Heart right ventricle (tissue), 16 donors: Measurements from ENCODE around the gene SLC25A41. TPM values are rescaled to one million over a fixed set of nuclear protein-coding genes. Genes with fewer than 3 reads are reported as not detected.
"Not testable (repeated sequence)": the region's sequence is repeated elsewhere in the genome, so short reads cannot be mapped to it uniquely, and the experiment has no call there.

Experiments used
- ATAC-seq, 8 donors: fragments of 200-7000 bp; cut with Tn5 transposase; one replicate each; pipeline ENCODE4 v1.9.1; 2020; ENCODE audit warnings: mild to moderate bottlenecking in 8 of 8, moderate library complexity in 8 of 8, moderate number of reproducible peaks in 1 of 8
- DNase-seq, 2 donors: peaks; one replicate each; pipeline ENCODE4 v3.0.0-alpha.2; 2020
- H3K27ac ChIP-seq, 10 donors: fragments of 200-600 bp; sonication (generic) in 2 of 10; one replicate each; pipeline versions ENCODE4 v1.5.0 to v1.8.0; 2020 to 2022; ENCODE audit warnings: mild to moderate bottlenecking in 3 of 10
- H3K27me3 ChIP-seq, 7 donors: fragments of 200-600 bp; one replicate each; pipeline ENCODE4 v1.8.0; 2021 to 2022; ENCODE audit warnings: mild to moderate bottlenecking in 2 of 7
- H3K36me3 ChIP-seq, 9 donors: fragments of 200-600 bp; sonication (generic) in 1 of 9; one replicate each; pipeline versions ENCODE4 v1.5.0 to v1.8.0; 2020 to 2022; ENCODE audit warnings: mild to moderate bottlenecking in 2 of 9
- H3K4me1 ChIP-seq, 9 donors: fragments of 200-600 bp; sonication (generic) in 1 of 9; one replicate each; pipeline versions ENCODE4 v1.5.0 to v1.8.0; 2020 to 2022; ENCODE audit warnings: mild to moderate bottlenecking in 4 of 9
- H3K4me3 ChIP-seq, 10 donors: fragments of 200-600 bp; sonication (generic) in 2 of 10; one replicate each; pipeline versions ENCODE4 v1.5.0 to v1.8.0; 2020 to 2022; ENCODE audit warnings: mild to moderate bottlenecking in 7 of 10, moderate library complexity in 2 of 10
- H3K9me3 ChIP-seq, 11 donors: fragments of 200-600 bp in 10 of 11; sonication (generic) in 2 of 11; one replicate each; pipeline versions ENCODE4 v1.5.0 to v1.8.0; 2013 to 2022; ENCODE audit warnings: mild to moderate bottlenecking in 2 of 11, control low read depth in 1 of 11, moderate library complexity in 1 of 11
- WGBS, 2 donors: extraction: QIAGEN DNeasy Blood & Tissue Kit; methylation state at CpG; one replicate each; pipeline ENCODE4 v1.1.7; 2013; ENCODE audit warnings: inconsistent platforms in 1 of 2; 5-methylcytosine and 5-hydroxymethylcytosine counted together
- intact Hi-C, 10 donors: fragments of 100-400 bp; cut with DNase I; formaldehyde crosslinking; loops; one replicate each; pipeline versions ENCODE4 v1.11.1 to v1.14.2; 2022
- polyA plus RNA-seq, 2 donors: library from polyadenylated mRNA; stranded (reverse); fragments of 200-250 nt; gene quantifications; one replicate each; pipeline ENCODE4 v1.2.3, GENCODE V29; 2013
- total RNA-seq, 10 donors: library from RNA; stranded (reverse); fragmentation: NEBNext Ultra II Directional in 3 of 10; extraction: Animal tissue kit (Norgen Biotek cat#: 25700) in 3 of 10; gene quantifications; one replicate each; pipeline versions ENCODE4 v1.2.1 to v1.2.4, GENCODE V29; 2021 to 2023
- TF ChIP-seq, protein P1 (sequence below), 9 donors: fragments of 200-600 bp; sonication (generic) in 2 of 9; IDR thresholded peaks; one replicate each; pipeline versions ENCODE4 v1.5.0 to v1.8.0; 2021 to 2022; ENCODE audit warnings: antibody characterized with exemption in 9 of 9, mild to moderate bottlenecking in 5 of 9, moderate library complexity in 1 of 9
- donor health status: Arrhythmogenic right ventricular cardiomyopathy.
- donor health status: ischemic (EF 13 %, LVEDD 7.1; RV severe dilation, severe dysfunction).
- donor health status: healthy with polysubstance abuse.
- donor health status: DM: no; HTN: yes; CAD: no.
- donor health status: DM: no; HTN: no; CAD: no.
- donor health status: ischemic (EF 25% LVEDD 6.9; RV normal size, moderate dysfunction).
- donor health status: ischemic (EF 25% LVEDD 5.7; RV mildly dilated, moderate dysfunction).
- donor health status: healthy.
- donor health status: DM: yes; HTN: yes; CAD: no.
- donor health status: Ischemic cardiomyopathy.
- donor health status: ischemic (EF 35%, LVEDD 5.7; RV mildly dilated, moderate dysfunction).
- donor health status: nonischemic (EF 11% LVEDD 7.7; RV severe dilation, severe dysfunction).
- donor health status: DM: yes; HTN: yes; CAD: no.
- donor health status: PGD.
- donor health status: ischemic (EF 29% LVEDD 5.4; RV normal size, mild dysfunction).
- donor health status: nonischemic (EF 23%, LVEDD 6.1; RV moderate dilation, normal function).

The SLC25A41 gene
- total and polyA plus RNA-seq, 12 donors = 0.17 to 1.7 (median 0.44) TPM; not detected in 4

DNA sequence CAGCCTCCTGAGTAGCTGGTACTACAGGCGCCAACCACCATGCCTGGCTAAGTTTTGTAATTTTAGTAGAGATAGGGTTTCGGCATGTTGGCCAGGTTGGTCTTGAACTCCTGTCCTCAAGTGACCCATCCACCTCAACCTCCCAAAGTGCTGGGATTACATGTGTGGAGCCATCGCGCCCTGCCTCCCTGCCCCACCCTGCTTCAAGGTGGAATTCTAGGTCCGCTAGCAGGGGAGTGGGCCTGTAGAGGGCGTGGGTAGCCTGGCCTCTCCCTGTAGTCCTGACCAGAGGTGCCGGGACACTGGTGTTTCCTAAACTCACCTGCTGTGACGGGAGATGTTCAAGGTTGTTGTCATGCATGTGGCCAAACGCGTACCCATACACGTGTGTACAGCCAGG lies 398 bp downstream of the SLC25A41 start:
- no peak overlapping the region for H3K4me3 ChIP-seq
- H3K36me3 ChIP-seq = no peaks in the 10 kb centered on the region
- no peaks in the 10 kb centered on the region for H3K4me1 ChIP-seq
- TF ChIP-seq, protein P1, sequence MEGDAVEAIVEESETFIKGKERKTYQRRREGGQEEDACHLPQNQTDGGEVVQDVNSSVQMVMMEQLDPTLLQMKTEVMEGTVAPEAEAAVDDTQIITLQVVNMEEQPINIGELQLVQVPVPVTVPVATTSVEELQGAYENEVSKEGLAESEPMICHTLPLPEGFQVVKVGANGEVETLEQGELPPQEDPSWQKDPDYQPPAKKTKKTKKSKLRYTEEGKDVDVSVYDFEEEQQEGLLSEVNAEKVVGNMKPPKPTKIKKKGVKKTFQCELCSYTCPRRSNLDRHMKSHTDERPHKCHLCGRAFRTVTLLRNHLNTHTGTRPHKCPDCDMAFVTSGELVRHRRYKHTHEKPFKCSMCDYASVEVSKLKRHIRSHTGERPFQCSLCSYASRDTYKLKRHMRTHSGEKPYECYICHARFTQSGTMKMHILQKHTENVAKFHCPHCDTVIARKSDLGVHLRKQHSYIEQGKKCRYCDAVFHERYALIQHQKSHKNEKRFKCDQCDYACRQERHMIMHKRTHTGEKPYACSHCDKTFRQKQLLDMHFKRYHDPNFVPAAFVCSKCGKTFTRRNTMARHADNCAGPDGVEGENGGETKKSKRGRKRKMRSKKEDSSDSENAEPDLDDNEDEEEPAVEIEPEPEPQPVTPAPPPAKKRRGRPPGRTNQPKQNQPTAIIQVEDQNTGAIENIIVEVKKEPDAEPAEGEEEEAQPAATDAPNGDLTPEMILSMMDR (IDR thresholded peaks at IDR 0.05) = no peak
- WGBS, 2 donors = 82 to 88% methylated on average over 11 of the region's 11 CpGs
- H3K27me3 ChIP-seq = no peaks in the 10 kb centered on the region
- intact Hi-C loops = no loop called here
- no peaks in the 10 kb centered on the region for H3K9me3 ChIP-seq
- no peak overlapping the region for H3K27ac ChIP-seq
- ATAC-seq (no peak), DNase-seq (no peak)

DNA sequence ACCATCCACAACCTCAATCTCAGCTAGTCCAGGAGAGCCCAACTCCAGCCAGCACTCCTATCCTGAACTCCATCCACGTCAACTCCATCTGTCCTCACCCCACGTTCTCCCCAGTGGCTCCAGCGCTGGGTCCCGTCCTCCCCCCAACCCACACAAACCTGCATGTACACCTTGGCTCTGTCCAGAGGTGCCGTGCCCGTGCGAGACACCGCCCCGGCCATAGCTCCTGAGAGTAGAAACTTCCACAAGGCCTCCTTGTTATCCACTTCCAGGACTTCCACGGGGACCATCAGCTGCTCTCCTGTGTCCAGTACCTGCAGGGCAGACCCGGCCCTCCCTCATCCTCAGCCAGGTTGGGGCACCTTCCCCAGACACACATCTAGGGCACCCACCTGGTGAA lies 1.7 kb downstream of the SLC25A41 start:
- H3K9me3 ChIP-seq = no peaks in the 10 kb centered on the region
- H3K36me3 ChIP-seq = no peaks in the 10 kb centered on the region
- 91 to 93% methylated on average over 11 of the region's 11 CpGs for WGBS, 2 donors
- H3K4me1 ChIP-seq = no peaks in the 10 kb centered on the region
- H3K27me3 ChIP-seq = no peaks in the 10 kb centered on the region
- intact Hi-C loops = no loop called here
- peak in 1 of 8 donors; percentile 11 for ATAC-seq
- H3K27ac ChIP-seq = no peak overlapping the region
- TF ChIP-seq, protein P1 (IDR thresholded peaks at IDR 0.05) = no peak
- H3K4me3 ChIP-seq = no peak overlapping the region
- DNase-seq = no peak

DNA sequence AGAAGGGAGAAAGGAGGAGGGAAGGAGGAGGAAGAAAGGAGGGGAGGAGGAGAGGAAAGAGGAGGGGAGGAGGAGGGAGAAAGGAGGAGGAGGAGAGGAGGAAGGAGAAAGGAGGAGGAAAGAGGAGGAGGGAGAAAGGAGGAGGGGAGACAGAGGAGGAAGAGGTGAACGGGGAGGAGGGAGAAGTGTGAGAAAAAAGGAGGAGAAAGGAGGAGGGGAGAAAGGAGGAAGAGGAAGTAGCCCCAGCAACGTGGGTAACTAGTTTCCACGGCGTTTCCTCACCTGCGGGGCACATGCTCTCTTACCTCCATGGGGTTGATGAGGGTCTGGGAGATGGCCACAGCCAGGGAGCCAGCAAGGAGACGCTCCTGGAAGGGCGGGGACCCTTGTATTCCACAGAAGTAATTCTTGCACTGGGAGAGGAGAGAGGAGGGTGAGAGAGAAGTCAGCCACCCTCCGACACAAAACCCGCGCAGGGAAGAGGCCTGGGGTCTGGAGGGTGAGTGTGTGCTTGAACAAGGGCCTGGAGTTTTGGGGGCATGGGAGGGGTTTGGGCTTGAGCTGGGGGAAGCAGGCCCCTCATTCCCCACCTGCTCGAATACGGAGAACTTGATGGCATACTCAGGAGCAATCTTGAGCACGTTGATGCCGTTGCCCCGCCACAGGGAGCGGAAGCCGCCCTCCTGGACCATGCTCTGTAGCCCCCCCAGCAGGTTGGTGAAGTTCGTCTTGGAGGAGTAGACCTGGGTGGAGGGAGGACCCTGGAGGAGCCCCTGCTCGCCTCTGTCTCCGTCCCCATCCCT lies 3.9 kb downstream of the SLC25A41 start:
- Histone ChIP-seq H3K4me3 (no peak overlapping the region), H3K27ac (no peak overlapping the region), H3K9me3 (no peaks in the 10 kb centered on the region), H3K4me1 (peaks cover 0 to 7% (median 4%) of the 10 kb centered on the region in 9 donors), H3K36me3 (no peaks in the 10 kb centered on the region), H3K27me3 (no peaks in the 10 kb centered on the region)
- TF ChIP-seq, protein P1 (IDR thresholded peaks at IDR 0.05) = no peak
- no peak for ATAC-seq
- intact Hi-C loops = loop anchor here in 1 of 10 donors (10.0 kb wide), 1 partner anchor 55 kb away; the partner anchor contains the start of genes ALKBH7 and PSPN
- DNase-seq = no peak
- WGBS, 2 donors = 52 to 67% methylated on average over 20 of the region's 20 CpGs

DNA sequence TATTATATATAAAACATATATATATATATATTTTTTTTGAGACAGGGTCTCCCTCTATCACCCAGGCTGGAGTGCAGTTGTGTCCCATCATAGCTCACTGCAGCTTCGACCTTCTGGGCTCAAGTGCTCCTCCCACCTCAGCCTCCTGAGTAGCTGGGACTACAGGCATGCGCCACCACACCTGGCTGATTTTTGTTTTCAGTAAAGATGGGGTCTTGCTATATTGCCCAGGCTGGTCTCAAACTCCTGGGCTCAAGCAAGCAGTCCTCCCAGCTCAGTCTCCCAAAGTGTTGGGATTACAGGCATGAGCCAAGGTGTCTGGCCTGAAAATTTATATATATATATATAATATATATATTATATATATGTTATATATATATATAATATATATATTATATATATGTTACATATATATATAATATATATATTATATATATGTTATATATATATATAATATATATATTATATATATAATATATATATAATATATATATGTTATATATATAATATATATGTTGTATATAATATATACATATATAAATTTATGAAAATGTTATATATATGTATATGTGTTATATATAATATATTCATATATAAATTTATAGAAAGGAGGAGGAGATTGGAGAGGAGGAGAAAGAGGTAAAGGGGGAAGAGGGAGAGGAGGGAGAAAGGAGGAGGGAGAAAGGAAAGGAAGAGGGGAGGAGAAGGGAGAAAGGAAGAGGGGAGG lies 4.7 kb downstream of the SLC25A41 start:
- not testable (repeated sequence) for H3K9me3 ChIP-seq, H3K27ac ChIP-seq, H3K36me3 ChIP-seq, H3K4me3 ChIP-seq, H3K4me1 ChIP-seq, ATAC-seq, DNase-seq, H3K27me3 ChIP-seq
- intact Hi-C loops = loop anchor here in 1 of 10 donors (10.0 kb wide), 1 partner anchor 54 kb away; the partner anchor contains the start of genes ALKBH7 and PSPN
- WGBS, 2 donors = 91 to 92% methylated on average over 2 of the region's 2 CpGs
